Activated CD4-positive, alpha-beta memory T cell treated with anti-CD3 and anti-CD28 coated beads, Interleukin-2, amount 10 ng/mL, durations not matched to agents 7 days and 5 days (primary cell): ENCODE data around the gene CNTN4. TPM values are rescaled to one million over a fixed set of nuclear protein-coding genes. Genes with fewer than 3 reads are reported as not detected.

Experiments
- CTCF ChIA-PET: fragments of 350-600 bp; sonication (Branson Sonifier 250); formaldehyde crosslinking; loops from one replicate; lab custom pipeline; 2021; ENCODE audit warnings: antibody characterized with exemption, inconsistent platforms; lab: Charles Lee
- POLR2A ChIA-PET: fragments of 350-600 bp; sonication (Branson Sonifier 250); formaldehyde crosslinking; loops from one replicate; lab custom pipeline; 2021; ENCODE audit warnings: antibody characterized with exemption; lab: Charles Lee
- DNase-seq: peaks from one replicate; pipeline ENCODE4 v3.0.0-alpha.2; 2020
- H3K27ac Mint-ChIP-seq: one replicate; pipeline ENCODE4 v1.8.0; 2021; ENCODE audit warnings: mild to moderate bottlenecking, mixed read lengths
- H3K27me3 Mint-ChIP-seq: one replicate; pipeline ENCODE4 v1.8.0; 2021; ENCODE audit warnings: mixed read lengths
- H3K36me3 Mint-ChIP-seq: one replicate; pipeline ENCODE4 v1.8.0; 2021; ENCODE audit warnings: low read depth, mixed read lengths
- H3K4me1 Mint-ChIP-seq: one replicate; pipeline ENCODE4 v1.8.0; 2021; ENCODE audit warnings: mixed read lengths
- H3K4me3 Mint-ChIP-seq: one replicate; pipeline ENCODE4 v1.8.0; 2021; ENCODE audit warnings: mild to moderate bottlenecking, mixed read lengths
- H3K9me3 Mint-ChIP-seq: one replicate; pipeline ENCODE4 v1.8.0; 2021; ENCODE audit warnings: mixed read lengths
- total RNA-seq, 2 experiments: library from RNA; stranded (reverse); gene quantifications; one replicate each; pipeline ENCODE4 v1.2.3, GENCODE V29; 2021

CNTN4 gene
- total RNA-seq, 2 experiments from 2014 or later: not detected

GRCh38 chr3:3020209-3020608 is 921.5 kb downstream of the CNTN4 start:
- Mint-ChIP-seq H3K4me3 (no peak overlapping the region), H3K9me3 (no peaks in the 10 kb centered on the region), H3K4me1 (no peaks in the 10 kb centered on the region), H3K27ac (no peak overlapping the region), H3K27me3 (peaks cover 11% of the 10 kb centered on the region), H3K36me3 (no peaks in the 10 kb centered on the region)
- ChIA-PET CTCF (no interaction called here), POLR2A (no interaction called here)
- no peak for DNase-seq

DNA sequence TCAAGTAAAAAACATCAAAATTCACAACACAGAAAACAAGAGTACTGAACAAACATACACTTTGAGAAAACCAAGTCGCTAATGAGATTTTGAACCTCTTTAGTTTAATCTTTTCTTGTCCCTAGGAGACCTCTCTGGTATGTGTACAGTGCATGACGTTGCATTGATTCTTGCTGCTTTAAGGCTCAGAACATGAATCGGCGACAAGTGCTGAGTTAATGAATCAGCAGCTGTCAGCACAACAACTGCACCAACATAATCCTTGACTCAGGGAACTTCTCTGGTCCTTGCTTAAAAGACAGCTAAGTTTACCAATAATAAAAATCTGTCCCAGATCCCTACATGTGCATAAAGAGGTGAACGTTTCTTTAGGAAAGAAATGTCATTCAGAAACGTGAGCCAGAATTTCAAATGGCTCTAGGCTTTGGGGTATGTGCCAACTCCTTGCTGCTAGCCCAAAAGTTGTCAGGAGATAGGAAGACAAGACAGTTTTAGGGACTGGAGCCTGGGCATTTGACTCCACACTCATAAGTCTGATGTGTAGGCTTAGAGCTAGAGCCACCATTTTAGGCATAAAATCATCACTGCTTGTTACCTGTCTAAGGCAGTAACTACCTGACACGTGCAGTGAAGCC is 924.6 kb downstream of the CNTN4 start:
- DNase-seq: no peak
- Mint-ChIP-seq H3K27ac (no peak overlapping the region), H3K4me1 (peaks cover 5% of the 10 kb centered on the region), H3K36me3 (no peaks in the 10 kb centered on the region), H3K9me3 (no peaks in the 10 kb centered on the region), H3K27me3 (peaks cover 3% of the 10 kb centered on the region), H3K4me3 (no peak overlapping the region)
- CTCF ChIA-PET: no interaction called here
- POLR2A ChIA-PET: no interaction called here

DNA sequence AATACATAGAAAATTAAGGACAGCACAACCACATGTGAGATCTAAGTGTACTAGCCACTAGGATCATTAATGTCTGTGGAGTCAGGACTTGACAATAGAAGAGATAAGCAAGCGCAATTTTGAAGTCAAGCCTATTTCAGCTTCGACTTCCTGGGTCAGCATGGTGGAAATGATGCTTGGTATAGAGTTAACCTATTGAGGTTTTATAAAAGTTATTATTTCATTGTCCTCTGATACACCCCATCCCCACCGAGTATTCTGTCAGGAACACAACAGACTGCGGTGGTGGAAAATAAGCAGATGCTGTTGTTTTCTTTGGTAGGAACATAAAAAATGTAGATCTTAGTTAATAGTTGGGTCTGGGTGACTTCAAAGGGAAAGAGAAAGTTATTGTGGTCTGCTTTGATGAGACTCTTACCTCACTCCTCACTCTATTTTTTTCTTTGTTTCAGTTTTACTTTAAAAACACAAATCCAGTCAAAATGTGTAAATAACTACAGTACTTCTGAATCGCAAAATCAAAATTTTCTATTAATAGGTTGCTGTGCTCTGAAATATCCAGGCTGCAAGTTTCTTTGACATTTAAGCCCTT is 929.4 kb downstream of the CNTN4 start:
- DNase-seq: no peak
- ChIA-PET CTCF (no interaction called here), POLR2A (no interaction called here)
- Mint-ChIP-seq H3K4me1 (peaks cover 7% of the 10 kb centered on the region), H3K27me3 (peaks cover 1% of the 10 kb centered on the region), H3K9me3 (no peaks in the 10 kb centered on the region), H3K4me3 (no peak overlapping the region), H3K36me3 (no peaks in the 10 kb centered on the region), H3K27ac (no peak overlapping the region)

- Mint-ChIP-seq H3K27ac (no peak overlapping the region), H3K27me3 (no peaks in the 10 kb centered on the region), H3K4me3 (no peak overlapping the region), H3K9me3 (no peaks in the 10 kb centered on the region), H3K36me3 (no peaks in the 10 kb centered on the region), H3K4me1 (peaks cover 7% of the 10 kb centered on the region)
- no peak for DNase-seq
- ChIA-PET CTCF (no interaction called here), POLR2A (no interaction called here)
Measured at GRCh38 chr3:3031326-3031725, 932.7 kb downstream of the CNTN4 start.

DNA sequence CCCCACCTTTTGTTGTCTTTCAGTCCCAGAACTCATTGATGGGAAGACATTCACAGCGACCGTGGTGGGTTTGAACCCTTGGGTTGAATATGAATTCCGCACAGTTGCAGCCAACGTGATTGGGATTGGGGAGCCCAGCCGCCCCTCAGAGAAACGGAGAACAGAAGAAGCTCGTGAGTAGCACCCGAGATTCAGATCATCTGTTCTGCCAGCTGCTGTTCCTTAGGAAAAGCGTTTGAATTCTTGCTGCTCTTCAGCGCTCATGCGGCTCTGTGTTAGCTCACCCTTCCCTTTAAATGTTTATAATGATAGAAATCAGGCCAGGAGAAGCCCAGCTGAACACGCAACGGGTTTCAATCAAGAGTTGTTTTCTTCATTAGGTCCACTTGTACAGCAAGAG is 938.5 kb downstream of the CNTN4 start:
- Mint-ChIP-seq H3K27me3 (no peaks in the 10 kb centered on the region), H3K27ac (no peak overlapping the region), H3K4me1 (no peaks in the 10 kb centered on the region), H3K9me3 (no peaks in the 10 kb centered on the region), H3K36me3 (no peaks in the 10 kb centered on the region), H3K4me3 (no peak overlapping the region)
- DNase-seq: no peak
- ChIA-PET CTCF (no interaction called here), POLR2A (no interaction called here)

DNA sequence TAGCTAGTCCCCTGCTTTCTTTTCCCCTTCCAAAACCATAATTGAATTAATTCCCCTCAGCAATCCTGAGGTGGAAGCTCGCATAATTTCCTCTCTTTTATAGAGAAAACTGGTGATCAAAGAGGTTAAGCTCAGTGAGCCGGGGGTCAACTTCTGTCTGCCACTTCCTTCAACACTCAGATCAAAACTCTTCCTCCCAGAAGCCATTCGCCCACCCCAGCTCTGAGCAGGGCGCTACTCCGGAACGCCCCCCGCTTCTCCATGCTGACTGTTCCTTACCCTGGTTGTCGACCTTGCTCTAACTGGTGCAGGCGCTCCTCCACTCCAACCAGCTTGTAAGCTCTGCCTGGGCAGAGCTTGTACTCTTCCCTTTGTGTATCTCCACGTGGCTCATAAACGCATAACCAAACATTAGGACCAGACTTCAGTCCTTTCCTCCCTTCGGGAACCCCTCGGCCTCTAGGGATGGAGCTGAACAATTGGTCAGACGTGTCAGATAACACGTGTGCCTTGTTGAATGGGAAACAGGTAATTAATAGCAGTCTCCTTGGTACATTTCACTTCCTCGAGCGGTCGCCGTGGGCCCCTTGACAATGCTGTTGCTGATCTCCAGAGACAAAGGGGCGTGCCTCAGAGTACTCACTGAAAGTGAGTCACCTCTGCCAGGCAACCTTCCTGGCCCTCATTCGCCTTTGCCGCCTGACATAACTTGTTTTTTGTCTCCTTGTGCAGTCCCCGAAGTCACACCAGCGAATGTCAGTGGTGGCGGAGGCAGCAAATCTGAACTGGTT is 939.7 kb downstream of the CNTN4 start:
- Mint-ChIP-seq H3K27me3 (no peaks in the 10 kb centered on the region), H3K27ac (no peak overlapping the region), H3K4me1 (no peaks in the 10 kb centered on the region), H3K36me3 (no peaks in the 10 kb centered on the region), H3K4me3 (no peak overlapping the region), H3K9me3 (no peaks in the 10 kb centered on the region)
- CTCF ChIA-PET: no interaction called here
- no peak for DNase-seq
- POLR2A ChIA-PET: no interaction called here

DNA sequence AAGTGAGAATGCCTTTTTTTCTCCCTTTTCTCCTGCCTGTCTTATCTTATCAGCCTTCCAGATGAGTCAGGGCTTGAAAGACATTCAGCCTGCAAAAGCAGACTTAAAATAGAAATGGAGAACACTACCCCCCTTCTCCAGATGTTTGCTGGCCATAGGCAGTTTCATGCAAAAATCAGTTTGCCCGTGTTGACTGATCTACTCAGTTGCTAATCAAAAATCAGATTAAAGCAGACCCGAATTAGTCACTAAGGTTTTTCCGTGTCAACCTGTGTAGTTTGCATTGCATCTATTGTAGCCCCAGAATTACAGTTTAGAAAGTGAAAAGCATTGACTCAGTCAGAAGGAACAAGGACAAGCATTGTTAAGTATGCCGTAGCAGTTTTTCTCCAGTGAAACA is 955.3 kb downstream of the CNTN4 start:
- peaks cover 2% of the 10 kb centered on the region for H3K27me3 Mint-ChIP-seq
- no peak for DNase-seq
- ChIA-PET CTCF (no interaction called here), POLR2A (no interaction called here)
- H3K4me3 Mint-ChIP-seq: no peak overlapping the region
- H3K4me1 Mint-ChIP-seq: no peaks in the 10 kb centered on the region
- no peaks in the 10 kb centered on the region for H3K36me3 Mint-ChIP-seq
- H3K27ac Mint-ChIP-seq: no peak overlapping the region
- H3K9me3 Mint-ChIP-seq: no peaks in the 10 kb centered on the region

DNA sequence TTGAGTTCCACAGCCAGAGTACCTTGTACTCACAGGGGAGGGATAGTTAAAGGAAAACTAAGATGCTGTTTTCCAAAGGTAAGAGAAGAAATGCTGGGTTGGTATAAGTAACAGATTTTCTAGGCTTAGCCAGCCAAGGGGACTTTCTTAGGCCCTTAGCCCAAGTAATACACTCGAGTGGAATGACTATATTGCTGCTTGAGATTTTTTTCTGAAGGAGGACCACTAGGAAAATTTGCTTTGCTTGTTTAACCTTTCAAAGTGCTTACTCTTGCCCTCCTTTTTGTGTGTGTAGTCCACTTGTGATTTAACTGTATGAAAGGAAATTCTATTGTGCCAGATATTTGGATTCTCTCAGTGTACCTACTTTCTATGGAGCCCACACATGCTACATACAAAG is 961.0 kb downstream of the CNTN4 start:
- no peak overlapping the region for H3K27ac Mint-ChIP-seq
- ChIA-PET POLR2A (no interaction called here), CTCF (no interaction called here)
- DNase-seq: no peak
- no peaks in the 10 kb centered on the region for H3K4me1 Mint-ChIP-seq
- no peaks in the 10 kb centered on the region for H3K9me3 Mint-ChIP-seq
- H3K4me3 Mint-ChIP-seq: no peak overlapping the region
- peaks cover 2% of the 10 kb centered on the region for H3K27me3 Mint-ChIP-seq
- no peaks in the 10 kb centered on the region for H3K36me3 Mint-ChIP-seq

GRCh38 chr3:3064297-3064696 is 965.6 kb downstream of the CNTN4 start:
- Mint-ChIP-seq H3K9me3 (no peaks in the 10 kb centered on the region), H3K27me3 (no peaks in the 10 kb centered on the region), H3K4me3 (no peak overlapping the region), H3K4me1 (no peaks in the 10 kb centered on the region), H3K27ac (no peak overlapping the region), H3K36me3 (no peaks in the 10 kb centered on the region)
- POLR2A ChIA-PET: no interaction called here
- no peak for DNase-seq
- CTCF ChIA-PET: no interaction called here

- H3K4me3 Mint-ChIP-seq: no peak overlapping the region
- no peak overlapping the region for H3K27ac Mint-ChIP-seq
- H3K36me3 Mint-ChIP-seq: no peaks in the 10 kb centered on the region
Measured at GRCh38 chr3:3065876-3066275, 967.2 kb downstream of the CNTN4 start.

DNA sequence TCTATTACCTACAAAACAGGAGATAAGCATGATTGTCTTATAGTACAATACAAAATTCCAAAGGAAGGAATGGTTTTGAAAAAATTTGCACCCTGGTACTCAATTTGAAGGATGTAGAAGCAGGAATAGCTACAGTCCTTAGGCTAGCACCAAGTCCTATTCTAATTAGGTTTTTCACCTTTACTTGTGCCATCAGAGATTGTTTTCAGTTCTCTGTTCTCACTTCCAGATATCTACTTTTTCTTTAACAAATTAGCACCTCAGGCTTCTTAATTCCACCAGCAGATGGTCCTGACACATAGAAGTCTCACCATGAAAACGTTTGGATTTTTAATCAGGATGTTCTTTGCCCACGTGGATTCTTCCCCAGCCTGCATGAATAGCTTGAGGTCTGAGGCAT is 967.7 kb downstream of the CNTN4 start:
- POLR2A ChIA-PET: no interaction called here
- Mint-ChIP-seq H3K27ac (no peak overlapping the region), H3K4me1 (no peaks in the 10 kb centered on the region), H3K27me3 (no peaks in the 10 kb centered on the region), H3K9me3 (no peaks in the 10 kb centered on the region), H3K36me3 (no peaks in the 10 kb centered on the region), H3K4me3 (no peak overlapping the region)
- CTCF ChIA-PET: no interaction called here
- DNase-seq: no peak

More at GRCh38 chr3:3065876-3066275, 967.2 kb downstream of the CNTN4 start:
- Mint-ChIP-seq H3K4me1 (no peaks in the 10 kb centered on the region), H3K27me3 (no peaks in the 10 kb centered on the region), H3K9me3 (no peaks in the 10 kb centered on the region)
- DNase-seq: no peak
- ChIA-PET CTCF (interaction anchor here (0.8 kb wide), 1 partner anchor 297 kb away, joined by 3 read pairs; no protein-coding TSS in a partner anchor), POLR2A (no interaction called here)

- no peak overlapping the region for H3K4me3 Mint-ChIP-seq
- H3K27me3 Mint-ChIP-seq: no peaks in the 10 kb centered on the region
- H3K36me3 Mint-ChIP-seq: no peaks in the 10 kb centered on the region
- H3K4me1 Mint-ChIP-seq: no peaks in the 10 kb centered on the region
- ChIA-PET POLR2A (no interaction called here), CTCF (no interaction called here)
- no peaks in the 10 kb centered on the region for H3K9me3 Mint-ChIP-seq
- no peak for DNase-seq
- H3K27ac Mint-ChIP-seq: no peak overlapping the region
Measured at GRCh38 chr3:3066910-3067309, 968.2 kb downstream of the CNTN4 start.

DNA sequence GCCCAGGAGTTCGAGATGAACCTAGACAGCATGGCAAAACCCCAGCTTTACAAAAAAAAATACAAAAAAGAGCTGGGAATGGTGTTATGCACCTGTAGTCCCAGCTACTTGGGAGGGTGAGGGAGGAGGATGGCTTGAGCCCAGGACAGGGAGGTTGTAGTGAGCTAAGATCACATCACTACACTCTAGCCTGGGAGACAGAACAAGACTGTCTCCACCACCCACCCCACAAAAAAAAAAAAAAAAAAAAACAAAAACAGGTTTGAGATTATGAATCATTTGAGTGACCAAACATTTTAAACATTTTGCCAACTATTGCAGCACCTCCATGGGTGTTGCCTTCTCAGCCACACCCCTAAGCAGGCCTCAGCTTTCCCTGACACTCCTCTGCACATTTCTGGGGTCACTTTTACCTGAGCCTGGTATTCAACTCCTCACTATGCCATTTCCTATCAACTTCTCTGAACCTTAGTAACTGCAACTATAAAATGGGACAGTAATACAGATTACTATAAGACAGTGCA is 969.8 kb downstream of the CNTN4 start:
- ChIA-PET CTCF (no interaction called here), POLR2A (no interaction called here)
- Mint-ChIP-seq H3K27ac (no peak overlapping the region), H3K27me3 (no peaks in the 10 kb centered on the region), H3K36me3 (no peaks in the 10 kb centered on the region), H3K4me1 (no peaks in the 10 kb centered on the region), H3K9me3 (no peaks in the 10 kb centered on the region), H3K4me3 (no peak overlapping the region)
- DNase-seq: no peak
